ENCODE measurements around the gene RIMBP2.

Gene RIMBP2

GRCh38 chr12:130601327-130601726, 114.8 kb downstream of the RIMBP2 start:
- Histone ChIP-seq H3K79me2 (ENCODE audit: low read length) (no peaks in the 10 kb centered on the region), H3K9ac (ENCODE audit: low read length) (no peak overlapping the region), H2AFZ (ENCODE audit: low read length) (no peak overlapping the region), H3K9me3 (replicated peaks; ENCODE audit: insufficient read depth, low read length) (no peaks in the 10 kb centered on the region), H3K4me1 (ENCODE audit: low read length) (no peaks in the 10 kb centered on the region), H3K9me2 (replicated peaks; ENCODE audit: insufficient read depth, low read length) (no peaks in the 10 kb centered on the region), H3K27me3 (replicated peaks; ENCODE audit: insufficient read depth, low read length) (no peaks in the 10 kb centered on the region), H3K36me3 (replicated peaks; ENCODE audit: insufficient read depth, low read length) (no peaks in the 10 kb centered on the region), H4K20me1 (ENCODE audit: insufficient read depth, low read length) (no peaks in the 10 kb centered on the region), H3K4me2 (ENCODE audit: low read depth, low read length) (no peak overlapping the region), H3F3A (ENCODE audit: insufficient read depth, low read length) (no peaks in the 10 kb centered on the region), H3K27ac (ENCODE audit: low read length) (no peak overlapping the region), H3K4me3 (ENCODE audit: low read length) (no peak overlapping the region)
- DNase-seq: no peak
- TF ChIP-seq, protein P1, sequence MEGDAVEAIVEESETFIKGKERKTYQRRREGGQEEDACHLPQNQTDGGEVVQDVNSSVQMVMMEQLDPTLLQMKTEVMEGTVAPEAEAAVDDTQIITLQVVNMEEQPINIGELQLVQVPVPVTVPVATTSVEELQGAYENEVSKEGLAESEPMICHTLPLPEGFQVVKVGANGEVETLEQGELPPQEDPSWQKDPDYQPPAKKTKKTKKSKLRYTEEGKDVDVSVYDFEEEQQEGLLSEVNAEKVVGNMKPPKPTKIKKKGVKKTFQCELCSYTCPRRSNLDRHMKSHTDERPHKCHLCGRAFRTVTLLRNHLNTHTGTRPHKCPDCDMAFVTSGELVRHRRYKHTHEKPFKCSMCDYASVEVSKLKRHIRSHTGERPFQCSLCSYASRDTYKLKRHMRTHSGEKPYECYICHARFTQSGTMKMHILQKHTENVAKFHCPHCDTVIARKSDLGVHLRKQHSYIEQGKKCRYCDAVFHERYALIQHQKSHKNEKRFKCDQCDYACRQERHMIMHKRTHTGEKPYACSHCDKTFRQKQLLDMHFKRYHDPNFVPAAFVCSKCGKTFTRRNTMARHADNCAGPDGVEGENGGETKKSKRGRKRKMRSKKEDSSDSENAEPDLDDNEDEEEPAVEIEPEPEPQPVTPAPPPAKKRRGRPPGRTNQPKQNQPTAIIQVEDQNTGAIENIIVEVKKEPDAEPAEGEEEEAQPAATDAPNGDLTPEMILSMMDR (IDR thresholded peaks at IDR 0.05; ENCODE audit: low read length): no peak
- TF ChIP-seq EZH2phosphoT487 (IDR thresholded peaks at IDR 0.05; ENCODE audit: low read length) (no peak), EZH2 (optimal IDR thresholded peaks at IDR 0.05; ENCODE audit: low read depth, low read length) (no peak)

- no peaks in the 10 kb centered on the region for H3K4me1 ChIP-seq (ENCODE audit: low read length)
- no peaks in the 10 kb centered on the region for H3K36me3 ChIP-seq (replicated peaks; ENCODE audit: insufficient read depth, low read length)
- H3K9ac ChIP-seq (ENCODE audit: low read length): no peak overlapping the region
- no peaks in the 10 kb centered on the region for H3K9me2 ChIP-seq (replicated peaks; ENCODE audit: insufficient read depth, low read length)
- no peaks in the 10 kb centered on the region for H3F3A ChIP-seq (ENCODE audit: insufficient read depth, low read length)
- H3K27ac ChIP-seq (ENCODE audit: low read length): no peak overlapping the region
- H3K27me3 ChIP-seq (replicated peaks; ENCODE audit: insufficient read depth, low read length): no peaks in the 10 kb centered on the region
- H3K4me2 ChIP-seq (ENCODE audit: low read depth, low read length): no peak overlapping the region
- no peak overlapping the region for H3K4me3 ChIP-seq (ENCODE audit: low read length)
- no peak overlapping the region for H2AFZ ChIP-seq (ENCODE audit: low read length)
- H3K79me2 ChIP-seq (ENCODE audit: low read length): no peaks in the 10 kb centered on the region
- TF ChIP-seq, protein P1 (IDR thresholded peaks at IDR 0.05; ENCODE audit: low read length): no peak
- no peak for TF ChIP-seq EZH2 (optimal IDR thresholded peaks at IDR 0.05; ENCODE audit: low read depth, low read length)
- H4K20me1 ChIP-seq (ENCODE audit: insufficient read depth, low read length): no peaks in the 10 kb centered on the region
- H3K9me3 ChIP-seq (replicated peaks; ENCODE audit: insufficient read depth, low read length): no peaks in the 10 kb centered on the region
- DNase-seq: no peak
These were observed 119.9 kb downstream of the RIMBP2 start for GRCh38 chr12:130596241-130596640.

DNA sequence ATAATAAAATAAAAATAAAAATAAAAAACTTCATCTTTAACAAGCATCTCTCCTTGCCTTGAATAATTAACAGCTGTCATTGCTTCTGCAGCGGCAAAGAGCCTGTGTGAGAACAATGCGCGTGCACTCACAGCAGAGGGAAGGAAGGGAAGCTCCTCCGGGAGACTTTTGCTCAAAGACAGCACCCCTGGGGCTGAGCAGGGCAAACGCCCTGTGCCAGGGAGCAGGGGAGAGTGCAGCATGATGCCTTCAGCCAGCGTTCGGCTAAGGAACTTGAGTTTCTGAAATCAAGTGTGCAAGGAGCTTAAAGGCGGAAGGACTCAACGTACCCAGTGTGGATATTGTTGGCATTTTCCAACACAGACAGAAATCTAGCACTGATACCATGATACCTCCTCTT, 120.5 kb downstream of the RIMBP2 start:
- no peaks in the 10 kb centered on the region for H3K9me2 ChIP-seq (replicated peaks; ENCODE audit: insufficient read depth, low read length)
- TF ChIP-seq EZH2 (optimal IDR thresholded peaks at IDR 0.05; ENCODE audit: low read depth, low read length) (no peak), EZH2phosphoT487 (IDR thresholded peaks at IDR 0.05; ENCODE audit: low read length) (no peak)
- TF ChIP-seq, protein P1 (IDR thresholded peaks at IDR 0.05; ENCODE audit: low read length): no peak
- no peak overlapping the region for H3K9ac ChIP-seq (ENCODE audit: low read length)
- H3K4me1 ChIP-seq (ENCODE audit: low read length): no peaks in the 10 kb centered on the region
- no peaks in the 10 kb centered on the region for H3K27me3 ChIP-seq (replicated peaks; ENCODE audit: insufficient read depth, low read length)
- H3K9me3 ChIP-seq (replicated peaks; ENCODE audit: insufficient read depth, low read length): no peaks in the 10 kb centered on the region
- no peak for DNase-seq
- H3F3A ChIP-seq (ENCODE audit: insufficient read depth, low read length): no peaks in the 10 kb centered on the region
- H3K27ac ChIP-seq (ENCODE audit: low read length): no peak overlapping the region
- no peaks in the 10 kb centered on the region for H3K79me2 ChIP-seq (ENCODE audit: low read length)
- H3K4me2 ChIP-seq (ENCODE audit: low read depth, low read length): no peak overlapping the region
- H3K36me3 ChIP-seq (replicated peaks; ENCODE audit: insufficient read depth, low read length): no peaks in the 10 kb centered on the region
- no peak overlapping the region for H3K4me3 ChIP-seq (ENCODE audit: low read length)
- H4K20me1 ChIP-seq (ENCODE audit: insufficient read depth, low read length): no peaks in the 10 kb centered on the region
- H2AFZ ChIP-seq (ENCODE audit: low read length): no peak overlapping the region
